Measurements from ENCODE around the gene EME2. TPM values are rescaled to one million over a fixed set of nuclear protein-coding genes. Genes with fewer than 3 reads are reported as not detected.

The EME2 gene
- total and polyA plus RNA-seq, 2 experiments from 2014 or later, result 4.1 to 15.0 TPM

DNA sequence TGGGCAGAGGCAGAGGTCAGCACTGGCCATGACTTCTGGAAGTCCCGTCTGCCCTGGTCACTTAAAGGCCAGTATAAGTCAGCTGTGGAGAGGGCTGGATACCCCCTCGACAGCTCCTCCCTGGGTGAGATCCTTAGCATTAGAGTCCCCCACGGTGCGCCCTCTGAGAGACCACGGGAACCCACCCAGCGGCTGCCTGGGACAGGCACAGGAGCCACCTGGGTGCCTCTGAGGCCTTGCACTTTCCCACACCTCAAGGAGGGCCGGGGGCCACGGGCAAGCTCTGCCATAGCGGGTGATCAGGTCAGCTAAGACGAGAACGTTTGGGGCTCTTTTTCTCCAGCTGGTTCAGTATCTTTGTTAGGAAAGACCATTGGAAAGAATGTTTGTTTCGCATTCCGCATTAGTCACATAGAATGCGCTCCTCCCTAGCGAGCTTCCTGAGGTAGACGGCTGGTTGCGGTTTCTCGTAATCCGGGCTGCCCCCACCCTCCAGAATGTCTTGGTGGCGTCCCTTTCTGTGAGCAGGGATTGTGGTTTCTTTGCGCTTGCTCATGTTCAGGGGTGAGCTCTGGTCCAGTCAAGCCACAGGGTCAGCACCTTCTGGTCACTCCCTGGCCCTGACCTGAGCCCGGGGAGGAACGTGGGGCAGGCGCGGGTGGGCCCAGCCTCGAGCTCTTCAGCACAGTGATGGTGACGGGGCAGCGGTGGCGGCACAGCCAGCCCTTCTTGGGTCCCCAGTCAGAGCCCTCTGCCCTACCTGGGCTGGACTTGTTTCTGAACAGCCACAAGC, 26.5 kb upstream of the EME2 start (continued):
- TF ChIP-seq ZNF462 (CRISPR knock-in tag; IDR thresholded peaks at IDR 0.05), result no peak
- no peak for TF ChIP-seq POLR2AphosphoS5 (IDR thresholded peaks at IDR 0.05; ENCODE audit: low read depth)
- TF ChIP-seq EZH2phosphoT487 (IDR thresholded peaks at IDR 0.05; ENCODE audit: unreplicated experiment), result no peak
- TF ChIP-seq EZH2 (IDR thresholded peaks at IDR 0.05; ENCODE audit: low read depth, unreplicated experiment), result no peak
- TF ChIP-seq, protein P1, sequence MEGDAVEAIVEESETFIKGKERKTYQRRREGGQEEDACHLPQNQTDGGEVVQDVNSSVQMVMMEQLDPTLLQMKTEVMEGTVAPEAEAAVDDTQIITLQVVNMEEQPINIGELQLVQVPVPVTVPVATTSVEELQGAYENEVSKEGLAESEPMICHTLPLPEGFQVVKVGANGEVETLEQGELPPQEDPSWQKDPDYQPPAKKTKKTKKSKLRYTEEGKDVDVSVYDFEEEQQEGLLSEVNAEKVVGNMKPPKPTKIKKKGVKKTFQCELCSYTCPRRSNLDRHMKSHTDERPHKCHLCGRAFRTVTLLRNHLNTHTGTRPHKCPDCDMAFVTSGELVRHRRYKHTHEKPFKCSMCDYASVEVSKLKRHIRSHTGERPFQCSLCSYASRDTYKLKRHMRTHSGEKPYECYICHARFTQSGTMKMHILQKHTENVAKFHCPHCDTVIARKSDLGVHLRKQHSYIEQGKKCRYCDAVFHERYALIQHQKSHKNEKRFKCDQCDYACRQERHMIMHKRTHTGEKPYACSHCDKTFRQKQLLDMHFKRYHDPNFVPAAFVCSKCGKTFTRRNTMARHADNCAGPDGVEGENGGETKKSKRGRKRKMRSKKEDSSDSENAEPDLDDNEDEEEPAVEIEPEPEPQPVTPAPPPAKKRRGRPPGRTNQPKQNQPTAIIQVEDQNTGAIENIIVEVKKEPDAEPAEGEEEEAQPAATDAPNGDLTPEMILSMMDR (conservative IDR thresholded peaks at IDR 0.05; ENCODE audit: low read depth in 2 of 2), result no peak
- TF ChIP-seq STAT1 (IDR thresholded peaks at IDR 0.05; ENCODE audit: unreplicated experiment), result no peak
- TF ChIP-seq, protein P2, sequence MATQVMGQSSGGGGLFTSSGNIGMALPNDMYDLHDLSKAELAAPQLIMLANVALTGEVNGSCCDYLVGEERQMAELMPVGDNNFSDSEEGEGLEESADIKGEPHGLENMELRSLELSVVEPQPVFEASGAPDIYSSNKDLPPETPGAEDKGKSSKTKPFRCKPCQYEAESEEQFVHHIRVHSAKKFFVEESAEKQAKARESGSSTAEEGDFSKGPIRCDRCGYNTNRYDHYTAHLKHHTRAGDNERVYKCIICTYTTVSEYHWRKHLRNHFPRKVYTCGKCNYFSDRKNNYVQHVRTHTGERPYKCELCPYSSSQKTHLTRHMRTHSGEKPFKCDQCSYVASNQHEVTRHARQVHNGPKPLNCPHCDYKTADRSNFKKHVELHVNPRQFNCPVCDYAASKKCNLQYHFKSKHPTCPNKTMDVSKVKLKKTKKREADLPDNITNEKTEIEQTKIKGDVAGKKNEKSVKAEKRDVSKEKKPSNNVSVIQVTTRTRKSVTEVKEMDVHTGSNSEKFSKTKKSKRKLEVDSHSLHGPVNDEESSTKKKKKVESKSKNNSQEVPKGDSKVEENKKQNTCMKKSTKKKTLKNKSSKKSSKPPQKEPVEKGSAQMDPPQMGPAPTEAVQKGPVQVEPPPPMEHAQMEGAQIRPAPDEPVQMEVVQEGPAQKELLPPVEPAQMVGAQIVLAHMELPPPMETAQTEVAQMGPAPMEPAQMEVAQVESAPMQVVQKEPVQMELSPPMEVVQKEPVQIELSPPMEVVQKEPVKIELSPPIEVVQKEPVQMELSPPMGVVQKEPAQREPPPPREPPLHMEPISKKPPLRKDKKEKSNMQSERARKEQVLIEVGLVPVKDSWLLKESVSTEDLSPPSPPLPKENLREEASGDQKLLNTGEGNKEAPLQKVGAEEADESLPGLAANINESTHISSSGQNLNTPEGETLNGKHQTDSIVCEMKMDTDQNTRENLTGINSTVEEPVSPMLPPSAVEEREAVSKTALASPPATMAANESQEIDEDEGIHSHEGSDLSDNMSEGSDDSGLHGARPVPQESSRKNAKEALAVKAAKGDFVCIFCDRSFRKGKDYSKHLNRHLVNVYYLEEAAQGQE (IDR thresholded peaks at IDR 0.05; ENCODE audit: unreplicated experiment), result no peak
- TF ChIP-seq NANOG (IDR thresholded peaks at IDR 0.05; ENCODE audit: borderline replicate concordance), result no peak
- TF ChIP-seq JUNB (IDR thresholded peaks at IDR 0.05; ENCODE audit: unreplicated experiment), result no peak

Data from GM23338 (cell line).